M059J (cell line): Measurements from ENCODE around the gene FAM117B. TPM values are rescaled to one million over a fixed set of nuclear protein-coding genes. Genes with fewer than 3 reads are reported as not detected.

Experiments used
- DNase-seq: peaks from one replicate; pipeline ENCODE4 v3.0.0-alpha.2; 2012; ENCODE audit warnings: low read depth
- total RNA-seq: library from RNA; depleted of rRNA; stranded (reverse); fragments of >200 nt; shearing (Covaris generic); gene quantifications from 2 replicates; pipeline ENCODE4 v1.2.3, GENCODE V29; 2014; rRNA removed

Gene FAM117B
- total RNA-seq, 1 experiment from 2014 or later, result 4.7 TPM

GRCh38 chr2:202814226-202814625, 179.5 kb downstream of the FAM117B start:
- no peak for DNase-seq

GRCh38 chr2:202815548-202816360, 181.0 kb downstream of the FAM117B start:
- no peak for DNase-seq

- DNase-seq, result no peak
Measured at GRCh38 chr2:202817771-202818170, 183.0 kb downstream of the FAM117B start.

GRCh38 chr2:202818321-202818720, 183.6 kb downstream of the FAM117B start:
- DNase-seq, result no peak

Other genes with a start within 250 kb of the FAM117B start
- 0.69 and 1.1 TPM in 2 replicates for gene ICA1L, start 236.8 kb downstream of the FAM117B start, total RNA-seq